Activated T-cell treated with anti-CD3 and anti-CD28 coated beads for 24 hours (primary cell): Measurements from ENCODE around the gene CD37.
"Not testable (repeated sequence)": the region's sequence is repeated elsewhere in the genome, so short reads cannot be mapped to it uniquely, and the experiment has no call there.

Experiments used
- DNase-seq: peaks from one replicate; pipeline ENCODE4 v3.0.0-alpha.2; 2020; ENCODE audit warnings: low read depth

The CD37 gene, protein sequence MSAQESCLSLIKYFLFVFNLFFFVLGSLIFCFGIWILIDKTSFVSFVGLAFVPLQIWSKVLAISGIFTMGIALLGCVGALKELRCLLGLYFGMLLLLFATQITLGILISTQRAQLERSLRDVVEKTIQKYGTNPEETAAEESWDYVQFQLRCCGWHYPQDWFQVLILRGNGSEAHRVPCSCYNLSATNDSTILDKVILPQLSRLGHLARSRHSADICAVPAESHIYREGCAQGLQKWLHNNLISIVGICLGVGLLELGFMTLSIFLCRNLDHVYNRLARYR

GRCh38 chr19:49335071-49335783 is at the start of gene CD37:
TSS of gene CD37 (plus strand) at chr19:49335406. CDS start at chr19:49335541, 135 bp downstream.
- DNase-seq: peak; percentile 30

- no peak for DNase-seq
These were observed 48.0 kb upstream of the CD37 start for GRCh38 chr19:49287141-49287770.

GRCh38 chr19:49288205-49288604 is 47.0 kb upstream of the CD37 start:
- DNase-seq: not testable (repeated sequence)

- DNase-seq: not testable (repeated sequence)
These were observed 45.9 kb upstream of the CD37 start for GRCh38 chr19:49289286-49289685.

DNA sequence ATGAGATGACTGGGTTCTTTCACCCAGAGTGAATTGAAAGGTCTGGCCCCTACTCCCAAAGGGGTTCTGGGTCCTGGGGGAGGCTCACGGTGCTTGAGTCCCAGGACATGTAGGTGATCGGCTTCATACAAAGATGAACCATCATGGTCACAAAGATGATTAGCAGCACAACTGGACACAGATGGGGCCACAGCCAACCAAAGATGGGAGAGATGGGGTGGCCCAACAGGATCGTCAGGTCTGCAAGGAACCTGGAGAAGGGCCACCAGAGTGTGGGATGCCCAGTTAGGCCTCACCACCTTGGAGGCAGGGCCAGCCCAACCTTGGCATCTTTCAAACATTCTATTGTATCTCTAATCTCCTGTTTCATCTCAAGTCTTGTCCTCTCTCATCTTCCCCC is 44.7 kb upstream of the CD37 start:
- no peak for DNase-seq

DNA sequence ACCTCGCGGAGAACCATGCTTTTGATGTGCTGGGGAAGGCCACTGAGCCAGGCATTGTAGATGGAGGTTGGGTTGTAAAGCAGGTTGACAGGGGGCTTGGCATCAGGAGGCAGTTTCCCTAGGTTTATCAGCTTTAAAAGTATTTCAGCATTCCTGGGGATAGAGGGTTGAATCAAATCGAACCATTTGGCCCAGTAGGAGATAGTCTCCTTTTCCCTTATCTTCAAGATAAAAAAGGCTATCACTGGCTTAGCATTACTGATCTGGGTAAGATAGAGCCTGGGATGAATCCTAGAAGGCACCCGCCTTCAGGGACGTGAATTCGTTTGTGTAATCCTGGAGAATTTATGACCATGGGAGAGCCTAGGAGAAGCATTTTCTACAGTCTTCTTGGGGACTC is 40.8 kb upstream of the CD37 start:
- no peak for DNase-seq

DNA sequence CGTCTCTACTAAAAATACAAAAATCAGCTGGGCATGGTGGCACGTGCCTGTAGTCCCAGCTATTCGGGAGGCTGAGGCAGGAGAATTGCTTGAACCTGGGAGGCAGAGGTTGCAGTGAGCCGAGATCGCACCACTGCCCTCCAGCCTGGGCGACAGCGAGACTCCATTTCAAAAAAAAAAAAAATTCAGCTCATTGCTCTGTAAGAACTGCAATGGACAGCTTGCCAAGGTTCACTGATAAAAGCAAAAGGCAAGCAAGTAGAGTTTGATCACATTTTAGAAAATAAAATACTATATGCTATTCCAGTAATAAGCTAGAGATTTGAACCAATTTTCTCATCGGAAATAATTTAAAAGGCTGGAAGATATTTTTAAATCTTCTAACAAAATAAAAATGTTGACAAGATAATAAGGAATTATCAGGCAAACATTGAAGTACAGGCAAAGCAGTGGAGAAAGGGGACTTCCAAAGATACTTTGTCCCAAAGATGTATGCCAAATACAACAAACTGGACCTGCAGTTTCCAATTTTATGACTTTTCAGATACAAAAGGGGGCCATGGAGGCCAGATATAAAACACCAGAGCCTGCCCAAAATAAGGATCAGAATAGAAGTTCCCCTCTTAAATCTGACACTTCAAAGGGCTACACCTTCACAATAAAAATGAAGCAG is 39.9 kb upstream of the CD37 start:
- no peak for DNase-seq

DNA sequence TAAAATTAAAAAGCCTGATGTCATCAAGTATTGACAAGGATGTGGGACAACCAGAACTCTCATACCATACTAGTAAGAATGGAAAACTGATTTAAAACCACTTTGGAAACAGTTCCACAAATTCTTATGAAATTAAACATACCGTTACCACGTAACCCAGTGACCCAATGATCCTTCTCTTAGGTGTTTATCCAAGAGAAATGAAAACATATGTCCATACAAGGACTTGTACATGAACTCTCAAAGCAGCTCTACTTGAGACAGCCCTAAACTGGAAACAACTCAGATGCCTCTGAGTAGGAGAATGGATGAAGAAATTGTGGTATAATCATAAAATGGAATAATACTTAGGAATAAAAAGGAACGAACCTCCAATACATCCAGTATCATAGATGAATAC is 37.8 kb upstream of the CD37 start:
- no peak for DNase-seq

GRCh38 chr19:49298653-49299052 is 36.6 kb upstream of the CD37 start:
- not testable (repeated sequence) for DNase-seq

DNA sequence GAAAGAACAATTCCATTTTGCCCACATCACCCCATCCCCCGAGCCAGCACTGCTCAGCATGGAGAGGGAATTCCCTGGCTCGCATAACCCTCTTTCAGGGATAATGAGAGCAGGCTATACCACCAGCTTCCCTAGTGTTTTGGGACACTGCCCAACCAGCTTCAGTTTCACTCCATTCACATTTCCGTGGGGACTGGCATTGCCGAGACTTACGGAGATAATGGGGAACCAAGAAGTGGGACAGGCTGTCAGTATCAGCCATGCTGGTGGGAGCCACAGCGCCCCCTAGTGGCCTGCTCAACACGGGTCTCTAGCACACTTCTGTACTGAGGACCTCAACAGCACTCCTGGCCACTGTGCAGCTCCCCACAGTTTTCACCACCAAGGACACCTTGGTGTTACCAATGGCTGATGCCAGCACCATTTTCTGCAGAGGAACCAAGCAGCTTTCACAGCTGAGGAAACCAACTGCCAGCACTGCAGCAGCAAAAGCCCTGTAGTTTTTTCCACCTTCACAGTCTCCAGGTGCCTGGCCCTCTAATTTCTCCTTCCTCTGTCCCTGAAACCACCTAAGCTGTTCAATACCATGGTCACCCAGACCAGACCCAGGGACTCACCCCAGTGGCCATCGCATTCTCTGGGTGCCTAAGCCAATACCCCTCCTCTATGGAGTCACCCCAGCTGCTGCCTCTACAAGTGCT is 33.9 kb upstream of the CD37 start:
- DNase-seq: peak; percentile 75

DNA sequence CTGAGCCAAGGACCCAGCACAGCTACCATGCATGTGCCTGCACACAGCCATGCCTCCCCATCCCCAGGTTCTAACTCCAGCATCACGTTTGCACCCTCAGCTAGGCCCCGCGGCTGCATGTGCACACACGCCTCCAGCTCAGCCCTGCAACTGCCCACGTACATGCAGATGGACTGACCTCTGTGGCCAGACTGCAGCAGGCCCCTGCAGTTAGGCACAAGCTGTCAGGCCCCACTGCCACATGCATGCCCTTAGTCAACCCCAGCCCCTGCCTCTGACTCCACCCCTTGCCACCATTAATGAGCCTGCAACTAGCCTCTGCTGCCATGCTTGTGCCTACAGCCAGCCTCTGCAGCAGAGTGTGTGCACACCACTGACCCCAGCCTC is 33.3 kb upstream of the CD37 start:
- DNase-seq: no peak

DNA sequence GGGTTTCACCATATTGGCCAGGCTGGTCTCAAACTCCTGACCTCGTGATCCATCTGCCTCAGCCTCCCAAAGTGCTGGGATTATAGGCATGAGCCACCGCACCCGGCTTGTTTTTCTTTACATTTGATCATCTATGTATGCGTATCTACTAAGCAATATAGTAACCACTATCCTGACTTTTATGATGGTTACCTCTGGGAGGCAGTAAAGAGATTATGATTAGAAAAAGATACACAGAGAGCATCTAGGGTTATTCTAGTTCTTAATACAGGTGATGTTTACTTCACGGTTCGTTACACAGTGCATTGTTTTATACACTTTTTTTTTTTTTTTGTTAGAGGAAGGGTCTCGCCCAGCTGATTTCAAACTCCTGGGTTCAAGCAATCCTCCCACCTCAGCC is 28.5 kb upstream of the CD37 start:
- DNase-seq: not testable (repeated sequence)

- no peak for DNase-seq
These were observed 26.1 kb upstream of the CD37 start for GRCh38 chr19:49309087-49309486.

DNA sequence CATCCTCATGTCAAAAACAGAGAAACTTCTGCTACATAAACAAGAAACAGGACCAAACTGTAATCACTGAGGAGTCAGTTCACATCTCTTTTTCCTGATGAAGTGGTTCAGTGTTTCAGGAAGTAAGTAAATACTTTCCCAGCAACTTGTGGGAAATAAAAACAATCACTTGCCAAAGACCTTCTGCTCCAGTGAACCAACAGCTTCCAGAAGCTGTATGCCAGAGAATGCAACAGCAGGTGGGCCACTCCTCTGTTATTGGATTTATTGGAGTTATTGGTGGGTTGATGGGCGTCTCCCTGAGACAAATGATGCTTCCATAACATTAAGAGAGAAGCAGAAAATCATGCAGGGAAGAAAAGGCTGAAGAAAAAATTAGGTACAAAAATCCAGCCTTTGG is 20.1 kb upstream of the CD37 start:
- DNase-seq: no peak

- no peak for DNase-seq
These were observed 18.9 kb upstream of the CD37 start for GRCh38 chr19:49316284-49316683.

DNA sequence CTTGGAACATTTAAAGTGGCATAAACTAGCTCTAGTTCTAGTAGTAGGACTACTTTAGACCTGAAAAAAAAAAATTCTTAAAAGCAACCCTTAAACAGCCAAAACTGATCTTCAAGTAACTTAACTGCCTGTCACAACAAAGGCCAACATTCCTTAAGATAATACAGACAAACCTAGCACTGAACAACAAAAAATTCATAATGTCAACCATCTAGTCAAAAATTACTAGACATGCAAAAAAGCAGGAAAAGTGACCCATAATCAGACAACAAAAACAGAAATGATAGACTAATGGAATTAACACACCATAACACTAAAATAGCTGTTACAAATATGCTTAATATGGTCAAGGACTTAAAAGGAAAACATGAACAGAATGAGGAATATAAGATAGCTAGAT is 16.9 kb upstream of the CD37 start:
- DNase-seq: no peak

DNA sequence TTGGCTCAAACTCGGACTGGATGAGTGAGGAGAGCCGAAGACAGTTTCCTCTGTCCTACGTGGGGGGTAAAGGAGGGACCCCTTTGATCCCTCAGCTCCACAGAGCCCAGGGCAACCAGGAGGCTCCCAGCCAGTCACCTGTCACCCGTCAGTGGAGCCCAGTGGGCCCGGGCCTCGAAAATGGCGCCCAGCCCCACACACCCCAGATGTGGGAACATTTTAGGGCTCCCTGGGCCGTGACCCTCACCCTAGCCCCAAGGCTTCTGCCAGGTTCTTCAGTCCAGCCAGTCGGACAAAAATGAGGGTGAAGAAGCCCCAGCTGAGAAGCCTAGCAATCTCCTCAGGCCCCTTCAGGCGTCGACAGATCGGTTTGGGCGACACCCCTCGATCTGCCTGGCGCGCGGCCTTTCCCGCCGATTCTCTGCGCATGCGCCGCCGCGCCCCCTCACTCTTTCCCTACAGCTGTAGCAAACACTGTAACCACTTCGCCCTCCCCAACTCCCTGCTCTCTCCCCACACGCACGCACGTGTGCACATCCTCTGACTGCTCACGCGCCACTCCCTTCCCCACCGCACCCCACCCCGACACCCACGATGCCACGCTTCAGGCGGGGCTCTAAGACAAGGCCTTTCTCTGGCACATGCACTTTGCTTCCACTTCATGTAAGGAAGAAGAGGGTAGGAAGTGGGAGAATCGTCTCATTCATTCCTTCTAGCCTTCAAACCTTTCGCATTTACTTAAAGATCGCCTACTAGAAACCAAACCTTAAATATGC is 10.2 kb upstream of the CD37 start, which contains the start of gene SLC6A16:
TSS of gene SLC6A16 (minus strand) at position 391 of the 776 bp plus-strand sequence. CDS start 13,844 bp downstream, outside the sequence.
- no peak for DNase-seq

DNA sequence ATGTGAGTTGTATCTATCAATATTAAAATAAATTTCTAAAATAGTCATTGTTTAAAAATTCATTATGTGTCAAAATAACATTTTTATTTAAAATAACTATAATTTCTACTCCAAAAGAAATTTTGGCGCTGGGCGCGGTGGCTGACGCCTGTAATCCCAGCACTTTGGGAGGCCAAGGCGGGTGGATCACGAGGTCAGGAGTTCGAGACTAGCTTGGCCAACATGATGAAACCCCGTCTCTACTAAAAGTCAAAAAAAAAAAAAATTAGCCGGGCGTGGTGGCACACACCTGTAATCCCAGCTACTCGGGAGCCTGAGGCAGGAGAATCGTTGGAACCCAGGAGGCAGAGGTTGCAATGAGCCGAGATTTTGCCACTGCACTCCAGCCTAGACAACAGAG is 9.4 kb upstream of the CD37 start:
- not testable (repeated sequence) for DNase-seq

GRCh38 chr19:49326165-49326704 is 9.0 kb upstream of the CD37 start:
- DNase-seq: no peak

DNA sequence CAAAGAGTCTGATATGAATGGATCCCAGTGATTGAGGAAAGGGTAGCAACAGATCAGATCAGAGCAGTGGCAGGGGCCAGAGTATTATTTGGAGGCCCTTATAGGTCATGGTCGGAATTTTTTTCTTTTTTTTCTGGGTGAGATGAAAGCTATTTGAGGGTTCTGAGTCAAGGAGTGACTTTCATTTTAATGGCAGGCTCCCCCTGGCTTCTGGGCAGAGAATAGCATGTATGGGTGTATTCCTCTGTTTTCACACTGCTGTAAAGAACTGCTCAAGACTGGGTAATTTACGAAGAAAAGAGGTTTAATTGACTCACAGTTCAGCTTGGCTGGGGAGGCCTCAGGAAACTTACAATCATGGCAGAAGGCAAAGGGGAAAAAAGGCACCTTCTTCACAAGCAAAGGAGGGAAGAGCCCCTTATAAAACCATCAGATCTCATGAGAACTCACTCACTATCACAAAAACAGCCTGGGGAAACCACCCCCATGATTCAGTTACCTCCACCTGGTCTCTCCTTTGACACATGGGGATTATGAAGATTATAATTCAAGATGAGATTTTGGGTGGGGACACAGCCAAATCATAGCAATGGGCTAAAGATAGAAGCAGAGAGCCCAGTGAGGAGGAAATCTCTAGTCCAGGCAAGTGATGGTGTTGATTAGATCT is 7.2 kb upstream of the CD37 start:
- peak; percentile 27 for DNase-seq
